HG03280 (cell line): Measurements from ENCODE around the gene HIF1A.
"Not testable (repeated sequence)": the region's sequence is repeated elsewhere in the genome, so short reads cannot be mapped to it uniquely, and the experiment has no call there.

Source experiments
- ATAC-seq: cut with Tn5 transposase; IDR thresholded peaks from one replicate; pipeline ENCODE4 v1.9.1; 2021; ENCODE audit warnings: mild to moderate bottlenecking, moderate library complexity; ENCODE audit not compliant: unreplicated experiment

Gene HIF1A

GRCh38 chr14:61744238-61744637 lies 48.9 kb downstream of the HIF1A start:
- ATAC-seq, result no peak

GRCh38 chr14:61746346-61746745 lies 51.0 kb downstream of the HIF1A start:
- ATAC-seq, result not testable (repeated sequence)

GRCh38 chr14:61746881-61747280 lies 51.6 kb downstream of the HIF1A start:
- ATAC-seq, result no peak

- no peak for ATAC-seq
Measured at GRCh38 chr14:61747342-61747741, 52.0 kb downstream of the HIF1A start.

GRCh38 chr14:61749264-61749663 lies 54.0 kb downstream of the HIF1A start:
- ATAC-seq, result no peak

GRCh38 chr14:61749867-61750266 lies 54.6 kb downstream of the HIF1A start:
- no peak for ATAC-seq

GRCh38 chr14:61750708-61751474 lies 55.6 kb downstream of the HIF1A start:
- peak; percentile 94 for ATAC-seq

- ATAC-seq, result no peak
Measured at GRCh38 chr14:61751475-61751989, 56.2 kb downstream of the HIF1A start.

GRCh38 chr14:61752626-61753025 lies 57.3 kb downstream of the HIF1A start:
- peak; percentile 32 for ATAC-seq

- no peak for ATAC-seq
Measured at GRCh38 chr14:61753631-61754030, 58.3 kb downstream of the HIF1A start.

GRCh38 chr14:61754627-61755381 lies 59.5 kb downstream of the HIF1A start:
- ATAC-seq, result no peak

- not testable (repeated sequence) for ATAC-seq
Measured at GRCh38 chr14:61755382-61755742, 60.0 kb downstream of the HIF1A start.

GRCh38 chr14:61756135-61756534 lies 60.8 kb downstream of the HIF1A start:
- ATAC-seq, result no peak

- ATAC-seq, result no peak
Measured at GRCh38 chr14:61759878-61760277, 64.6 kb downstream of the HIF1A start.

- ATAC-seq, result peak; percentile 3
Measured at GRCh38 chr14:61761557-61761956, 66.2 kb downstream of the HIF1A start.

GRCh38 chr14:61761959-61762786 lies 66.9 kb downstream of the HIF1A start, which contains the start of gene SNAPC1:
Gene SNAPC1, plus strand, starts transcription at chr14:61762420. Its CDS starts 41 bp downstream, at chr14:61762461.
- peak; percentile 98 for ATAC-seq

GRCh38 chr14:61764342-61765122 lies 69.2 kb downstream of the HIF1A start:
- no peak for ATAC-seq

GRCh38 chr14:61765225-61765943 lies 70.1 kb downstream of the HIF1A start:
- no peak for ATAC-seq

- no peak for ATAC-seq
Measured at GRCh38 chr14:61766151-61766550, 70.8 kb downstream of the HIF1A start.

GRCh38 chr14:61768240-61768639 lies 72.9 kb downstream of the HIF1A start:
- ATAC-seq, result no peak
